Measurements from ENCODE around the gene EIF4A2. TPM values are rescaled to one million over a fixed set of nuclear protein-coding genes. Genes with fewer than 3 reads are reported as not detected.

Gene EIF4A2
- total RNA-seq, result 352 and 366 TPM in 2 replicates

- intact Hi-C loops (cut with micrococcal nuclease), result loop anchor here (1.0 to 2.0 kb wide), 6 partner anchors 11 to 846 kb away; partner anchors contain the start of genes DNAJB11, RFC4 and RPL39L
Observed at GRCh38 chr3:186783058-186783730, at the start of gene EIF4A2. TSS of gene EIF4A2 (plus strand) at chr3:186783577. CDS start at chr3:186783611, 34 bp downstream.

GRCh38 chr3:186742618-186743380 is 40.6 kb upstream of the EIF4A2 start:
- intact Hi-C loops (cut with micrococcal nuclease), result no loop called here

DNA sequence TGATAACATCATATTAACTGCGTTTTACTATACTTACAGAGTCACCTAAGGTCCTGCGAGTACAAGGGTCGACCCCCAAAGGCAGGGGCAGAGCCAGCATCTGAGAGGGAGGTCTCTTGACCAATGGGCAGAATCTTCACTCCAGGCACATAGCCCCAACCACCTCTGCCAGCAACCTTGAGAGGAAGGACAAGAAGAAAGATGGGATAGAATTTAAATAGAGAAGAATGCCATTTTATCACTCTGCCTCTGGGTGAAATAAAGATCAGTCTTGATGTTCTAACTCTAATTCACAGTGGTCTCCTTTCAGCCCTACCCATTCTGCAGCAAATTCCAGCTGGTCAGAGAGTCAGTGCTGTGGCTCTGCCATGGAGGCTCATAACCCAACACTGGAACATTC is 39.7 kb upstream of the EIF4A2 start:
- intact Hi-C loops (cut with micrococcal nuclease), result no loop called here

- intact Hi-C loops (cut with micrococcal nuclease), result no loop called here
Observed at GRCh38 chr3:186746008-186746407, 37.4 kb upstream of the EIF4A2 start.

GRCh38 chr3:186750316-186750715 is 33.1 kb upstream of the EIF4A2 start:
- intact Hi-C loops (cut with micrococcal nuclease), result no loop called here

DNA sequence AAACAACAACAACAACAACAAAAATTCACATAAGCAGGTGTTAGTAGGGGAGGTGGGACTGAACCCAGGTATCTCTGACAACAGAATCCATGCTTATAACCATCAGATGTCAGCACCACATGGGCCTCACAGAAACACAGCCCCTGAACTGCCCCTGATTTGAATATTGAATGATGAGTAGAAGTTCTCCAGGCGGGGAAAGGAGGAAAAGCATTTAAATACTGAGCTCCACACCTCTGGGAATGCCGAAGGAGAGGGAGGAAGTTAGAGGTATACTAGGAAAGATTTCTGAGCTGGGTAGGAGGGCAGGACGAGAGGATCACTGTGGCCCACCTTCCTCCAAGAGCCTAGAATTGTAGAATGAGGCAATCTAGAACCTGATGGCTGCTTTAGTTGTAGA is 31.9 kb upstream of the EIF4A2 start:
- intact Hi-C loops (cut with micrococcal nuclease), result no loop called here

DNA sequence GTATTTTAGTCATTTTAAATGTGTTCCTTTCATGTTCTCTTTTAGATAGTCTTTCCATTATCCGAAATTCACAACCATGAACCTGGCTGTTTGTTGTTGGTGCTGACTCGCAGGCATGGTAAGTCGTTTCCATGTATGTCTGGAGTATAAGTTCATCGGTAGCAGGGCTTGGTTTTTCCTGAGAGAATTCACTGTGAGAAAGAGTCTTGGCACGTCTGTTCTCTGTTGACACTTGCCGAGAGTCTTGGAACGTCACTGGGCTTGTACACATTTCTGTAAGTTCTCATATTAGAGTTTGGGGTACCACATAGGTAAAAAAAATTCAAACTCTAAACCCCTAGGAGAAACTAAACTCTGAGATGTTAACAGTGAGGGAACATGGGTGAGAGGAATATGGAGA is 29.4 kb upstream of the EIF4A2 start:
- intact Hi-C loops (cut with micrococcal nuclease), result no loop called here

DNA sequence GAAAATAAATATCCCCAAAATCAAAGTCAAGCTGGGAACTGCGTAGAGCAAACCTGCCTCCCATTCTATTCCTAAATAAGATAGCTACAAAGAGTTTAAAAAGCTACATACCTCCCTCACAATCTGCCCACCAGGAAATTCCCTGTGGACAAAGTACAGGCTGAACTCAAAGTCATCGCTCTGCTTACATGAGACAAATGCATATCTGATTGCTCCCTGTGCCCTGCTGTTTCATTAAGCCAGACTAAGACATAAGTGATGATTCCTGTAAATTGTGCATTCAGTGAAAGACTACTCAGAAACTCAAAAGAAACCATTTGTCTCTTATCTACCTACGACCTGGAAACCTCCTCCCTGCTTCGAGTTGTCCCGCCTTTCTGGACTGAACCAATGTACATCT is 28.5 kb upstream of the EIF4A2 start:
- intact Hi-C loops (cut with micrococcal nuclease), result no loop called here

- intact Hi-C loops (cut with micrococcal nuclease), result no loop called here
Observed at GRCh38 chr3:186757214-186757613, 26.2 kb upstream of the EIF4A2 start.

DNA sequence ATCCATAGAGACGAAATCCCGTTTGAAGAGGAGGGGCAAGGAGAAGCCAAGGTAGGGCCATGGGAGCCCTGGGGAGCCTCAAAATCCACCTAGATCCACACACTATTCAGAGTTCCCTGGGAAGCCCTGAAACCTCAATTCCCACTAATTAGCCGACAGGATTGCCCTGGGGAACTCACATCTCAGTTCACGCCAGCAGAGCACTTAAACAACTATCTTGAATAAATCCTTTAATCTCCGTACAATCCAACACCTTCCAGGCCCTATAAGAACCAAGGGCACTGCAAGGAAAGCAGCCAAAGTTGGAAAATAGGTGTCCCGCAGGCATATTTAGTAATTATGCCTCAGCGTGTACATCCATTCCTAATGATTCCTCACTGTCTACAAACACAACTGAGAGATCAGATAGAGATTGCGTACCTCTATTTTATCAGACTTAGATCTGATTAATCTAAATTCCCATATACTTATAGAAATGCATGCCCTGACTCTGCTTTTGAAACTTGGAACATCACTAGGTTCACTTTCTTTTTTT is 25.6 kb upstream of the EIF4A2 start:
- intact Hi-C loops (cut with micrococcal nuclease), result no loop called here

GRCh38 chr3:186759231-186759930 is 24.0 kb upstream of the EIF4A2 start:
- intact Hi-C loops (cut with micrococcal nuclease), result no loop called here

- intact Hi-C loops (cut with micrococcal nuclease), result no loop called here
Observed at GRCh38 chr3:186760141-186760833, 23.1 kb upstream of the EIF4A2 start.

DNA sequence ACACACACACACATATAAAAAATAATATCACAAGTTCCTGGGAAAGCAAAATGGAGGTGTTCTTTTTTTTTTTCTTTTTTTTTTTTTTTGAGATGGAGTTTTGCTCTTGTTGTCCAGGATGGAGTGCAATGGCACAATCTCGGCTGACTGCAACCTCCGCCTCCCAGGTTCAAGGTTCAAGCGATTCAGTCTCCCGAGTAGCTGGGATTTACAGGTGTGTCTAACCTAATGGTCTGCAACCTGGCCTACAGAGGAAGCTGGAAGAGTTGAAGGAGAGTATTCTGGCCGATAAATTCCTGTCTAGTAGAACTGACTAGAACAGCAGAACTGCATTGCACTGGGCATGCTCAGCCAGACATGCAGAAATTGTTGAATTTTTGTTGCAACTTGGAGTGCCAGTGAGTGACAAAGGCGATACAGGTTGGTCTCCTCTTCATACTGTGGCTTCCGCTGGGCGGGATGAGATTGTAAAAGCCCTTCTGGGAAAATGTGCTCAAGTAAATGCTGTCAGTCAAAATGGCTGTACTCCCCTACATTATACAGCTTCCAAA is 22.4 kb upstream of the EIF4A2 start:
- intact Hi-C loops (cut with micrococcal nuclease), result no loop called here

DNA sequence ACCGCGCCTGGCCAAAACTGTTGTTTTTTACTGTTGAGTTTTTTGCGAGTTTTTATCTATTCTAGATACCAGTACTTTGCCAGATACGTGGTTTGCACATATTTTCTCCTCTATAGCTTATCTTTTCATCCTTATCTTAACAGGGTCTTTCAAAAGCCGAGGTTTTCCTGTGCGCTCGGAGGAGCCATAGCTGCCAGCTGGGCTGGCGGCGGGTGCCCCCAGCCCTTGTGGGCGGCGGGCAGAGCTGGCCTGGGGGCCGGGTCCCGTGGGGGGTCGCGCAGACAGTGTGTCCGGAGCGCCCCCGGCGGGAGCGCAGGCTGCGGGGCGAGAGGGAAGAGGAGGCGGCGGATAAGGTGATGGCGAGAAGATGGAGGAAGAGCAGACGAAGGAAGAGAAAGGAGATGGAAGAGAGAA is 11.1 kb upstream of the EIF4A2 start:
- intact Hi-C loops (cut with micrococcal nuclease), result loop anchor here (1.0 kb wide), 1 partner anchor 11 kb away; the partner anchor contains the start of gene EIF4A2

DNA sequence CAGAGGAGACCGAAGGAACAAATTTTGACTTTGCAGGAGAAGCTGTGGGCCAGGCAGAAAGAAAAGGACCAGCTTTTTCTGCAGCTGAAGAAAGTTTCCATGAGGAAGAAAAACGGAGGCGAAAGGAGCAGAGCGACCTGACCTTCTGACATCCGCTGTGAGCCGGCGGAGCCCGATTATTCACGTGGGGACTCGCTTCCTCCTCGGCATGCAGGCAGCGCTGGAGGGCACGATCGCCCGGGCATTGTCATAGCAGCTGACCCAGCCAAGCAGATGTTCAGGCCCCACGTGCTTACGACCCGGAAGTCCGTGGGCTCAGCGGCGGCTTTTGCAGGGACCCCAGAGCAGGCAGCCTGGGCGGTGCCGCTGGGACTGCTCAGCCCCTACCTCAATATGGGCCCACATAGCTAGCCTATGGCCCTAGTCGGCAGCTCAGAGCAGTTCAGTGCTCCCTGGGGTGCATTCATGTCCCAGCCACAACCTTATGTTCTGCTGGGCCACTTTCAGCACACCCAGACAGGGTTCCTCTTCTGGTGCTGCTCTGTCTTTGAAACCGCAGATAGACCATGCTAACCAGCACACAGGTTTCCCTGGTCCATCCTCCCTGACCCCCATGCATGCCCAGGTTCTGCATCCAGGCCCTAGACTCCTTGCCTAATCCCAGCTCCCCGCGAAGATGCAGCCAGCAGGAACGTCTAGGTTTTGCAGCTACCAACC is 10.5 kb upstream of the EIF4A2 start:
- intact Hi-C loops (cut with micrococcal nuclease), result loop anchor here (1.0 kb wide), 1 partner anchor 10 kb away; the partner anchor contains the start of gene EIF4A2

GRCh38 chr3:186775999-186776398 is 7.4 kb upstream of the EIF4A2 start:
- intact Hi-C loops (cut with micrococcal nuclease), result no loop called here

DNA sequence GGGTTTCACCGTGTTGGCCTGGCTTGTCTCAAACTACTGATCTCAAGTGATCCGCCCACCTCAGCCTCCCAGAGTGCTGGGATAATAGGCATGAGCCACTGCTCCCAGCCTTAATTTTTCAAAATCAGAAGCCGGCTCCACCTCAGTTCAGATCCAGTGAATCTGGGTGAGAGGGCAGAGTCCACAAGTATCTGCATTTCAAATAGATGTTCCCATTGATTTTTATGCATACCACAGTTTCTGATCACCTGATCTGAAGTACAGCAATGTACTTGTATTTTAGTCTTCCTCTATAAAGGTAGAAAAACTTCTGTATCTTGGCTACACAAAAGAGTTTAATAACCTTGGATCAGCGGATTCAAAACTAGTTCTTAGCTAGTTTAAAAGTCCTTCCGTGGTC is 4.2 kb upstream of the EIF4A2 start:
- intact Hi-C loops (cut with micrococcal nuclease), result no loop called here

DNA sequence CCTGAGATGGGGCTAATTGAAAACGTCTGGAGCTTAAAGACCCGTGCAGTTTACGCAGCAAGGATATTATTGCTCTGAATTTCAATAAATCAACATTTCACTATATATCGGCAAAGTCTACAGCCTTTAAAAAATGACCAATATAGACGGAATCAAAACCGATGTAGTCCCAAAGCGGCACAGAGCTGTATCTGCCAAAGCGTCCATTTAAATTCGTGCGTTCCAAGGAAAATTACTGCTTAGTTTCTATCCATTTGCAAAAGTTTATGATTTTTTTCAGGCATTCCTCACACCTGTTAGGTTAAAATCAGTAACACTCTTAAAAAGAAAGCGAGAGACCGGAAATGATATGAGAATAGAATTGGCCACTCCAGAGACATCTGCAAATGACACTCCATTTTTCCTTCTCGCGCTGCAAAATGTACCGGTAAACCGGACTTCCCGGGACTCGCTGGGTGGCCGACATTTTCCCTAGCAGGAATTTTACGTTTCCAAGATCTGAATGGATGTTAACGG is 777 bp upstream of the EIF4A2 start:
- intact Hi-C loops (cut with micrococcal nuclease), result loop anchor here (1.0 to 2.0 kb wide), 6 partner anchors 10 to 845 kb away; partner anchors contain the start of genes DNAJB11, RFC4 and RPL39L

- intact Hi-C loops (cut with micrococcal nuclease), result loop anchor here (1.0 to 2.0 kb wide), 7 partner anchors 12 to 847 kb away; partner anchors contain the start of genes DNAJB11, RFC4 and RPL39L
Observed at GRCh38 chr3:186783731-186784515, 546 bp downstream of the EIF4A2 start.

All from T-helper 2 cell treated with Interferon-gamma antibody and Interleukin-4, amounts not matched to agents 100 ng/mL and 5 ng/mL, for 36 hours (primary cell).